ENCODE results near the gene RAD51B.

RAD51B gene

DNA sequence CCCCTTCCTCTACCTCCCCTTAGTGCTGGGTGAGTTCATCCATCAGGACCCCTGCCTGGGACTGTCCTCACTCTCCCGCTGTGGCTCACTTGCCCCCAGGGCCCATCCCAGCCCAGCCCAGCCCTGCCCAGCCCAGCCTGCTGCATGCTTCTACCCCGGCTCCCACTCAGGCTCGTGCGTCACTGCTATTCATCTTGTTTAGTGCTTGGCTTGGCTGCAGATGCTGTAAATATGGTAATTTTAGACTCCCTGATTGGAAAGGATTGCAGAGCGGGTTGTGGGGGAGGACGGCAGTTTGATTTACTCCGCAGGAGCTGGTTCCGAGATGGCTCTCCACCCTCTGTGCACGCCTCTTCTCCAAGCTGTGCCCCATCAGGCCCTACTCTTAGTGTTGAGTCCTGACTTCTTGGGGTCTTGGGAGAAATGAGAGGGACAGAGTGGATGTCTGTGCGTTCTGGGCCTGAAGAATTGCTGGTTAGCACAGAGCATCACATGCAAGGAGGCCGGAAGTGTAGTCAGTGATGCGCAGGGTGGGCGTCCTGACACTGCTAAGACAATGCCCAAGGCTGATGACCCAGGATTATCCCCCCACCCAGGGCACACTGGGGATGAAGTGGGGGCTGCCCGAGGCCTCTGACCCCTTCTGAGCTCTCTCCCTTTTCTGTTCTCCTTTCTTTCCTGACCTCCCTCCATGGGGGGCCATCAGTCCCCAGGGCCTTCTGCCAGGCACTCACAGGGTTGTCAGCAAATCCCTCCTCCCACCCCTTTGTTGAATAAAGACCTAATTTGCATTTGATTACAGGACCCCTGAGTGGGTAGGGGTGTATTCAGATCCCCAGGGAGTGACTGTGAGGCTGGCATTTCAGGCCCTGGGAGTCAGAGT lies 728.9 kb downstream of the RAD51B start:
- no peak for DNase-seq (ENCODE audit: low read depth)
- TF ChIP-seq, protein P1, sequence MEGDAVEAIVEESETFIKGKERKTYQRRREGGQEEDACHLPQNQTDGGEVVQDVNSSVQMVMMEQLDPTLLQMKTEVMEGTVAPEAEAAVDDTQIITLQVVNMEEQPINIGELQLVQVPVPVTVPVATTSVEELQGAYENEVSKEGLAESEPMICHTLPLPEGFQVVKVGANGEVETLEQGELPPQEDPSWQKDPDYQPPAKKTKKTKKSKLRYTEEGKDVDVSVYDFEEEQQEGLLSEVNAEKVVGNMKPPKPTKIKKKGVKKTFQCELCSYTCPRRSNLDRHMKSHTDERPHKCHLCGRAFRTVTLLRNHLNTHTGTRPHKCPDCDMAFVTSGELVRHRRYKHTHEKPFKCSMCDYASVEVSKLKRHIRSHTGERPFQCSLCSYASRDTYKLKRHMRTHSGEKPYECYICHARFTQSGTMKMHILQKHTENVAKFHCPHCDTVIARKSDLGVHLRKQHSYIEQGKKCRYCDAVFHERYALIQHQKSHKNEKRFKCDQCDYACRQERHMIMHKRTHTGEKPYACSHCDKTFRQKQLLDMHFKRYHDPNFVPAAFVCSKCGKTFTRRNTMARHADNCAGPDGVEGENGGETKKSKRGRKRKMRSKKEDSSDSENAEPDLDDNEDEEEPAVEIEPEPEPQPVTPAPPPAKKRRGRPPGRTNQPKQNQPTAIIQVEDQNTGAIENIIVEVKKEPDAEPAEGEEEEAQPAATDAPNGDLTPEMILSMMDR (conservative IDR thresholded peaks at IDR 0.05; ENCODE audit: low read depth, low read length) = no peak
- H3K4me3 ChIP-seq (ENCODE audit: low read length) = no peak overlapping the region

DNA sequence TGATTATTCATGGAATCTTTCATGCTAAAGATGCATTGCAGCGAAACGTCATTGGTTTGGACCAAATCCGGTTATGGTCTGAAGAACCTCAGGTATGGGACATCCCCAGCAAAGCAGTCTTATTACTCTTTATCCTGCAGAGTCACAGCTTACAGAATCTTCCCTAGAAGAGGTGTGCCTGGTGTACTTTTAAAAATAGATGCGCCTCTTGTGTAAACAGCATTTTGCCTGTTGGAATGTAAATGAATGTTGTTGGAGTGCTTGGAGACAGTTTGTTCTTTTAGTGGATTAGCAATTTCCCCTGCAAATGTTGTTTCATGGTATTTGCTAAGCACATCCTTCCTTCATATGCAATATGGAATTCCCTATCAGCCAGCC lies 730.7 kb downstream of the RAD51B start:
- TF ChIP-seq, protein P1 (conservative IDR thresholded peaks at IDR 0.05; ENCODE audit: low read depth, low read length) = no peak
- H3K4me3 ChIP-seq (ENCODE audit: low read length) = no peak overlapping the region
- DNase-seq (ENCODE audit: low read depth) = no peak

DNA sequence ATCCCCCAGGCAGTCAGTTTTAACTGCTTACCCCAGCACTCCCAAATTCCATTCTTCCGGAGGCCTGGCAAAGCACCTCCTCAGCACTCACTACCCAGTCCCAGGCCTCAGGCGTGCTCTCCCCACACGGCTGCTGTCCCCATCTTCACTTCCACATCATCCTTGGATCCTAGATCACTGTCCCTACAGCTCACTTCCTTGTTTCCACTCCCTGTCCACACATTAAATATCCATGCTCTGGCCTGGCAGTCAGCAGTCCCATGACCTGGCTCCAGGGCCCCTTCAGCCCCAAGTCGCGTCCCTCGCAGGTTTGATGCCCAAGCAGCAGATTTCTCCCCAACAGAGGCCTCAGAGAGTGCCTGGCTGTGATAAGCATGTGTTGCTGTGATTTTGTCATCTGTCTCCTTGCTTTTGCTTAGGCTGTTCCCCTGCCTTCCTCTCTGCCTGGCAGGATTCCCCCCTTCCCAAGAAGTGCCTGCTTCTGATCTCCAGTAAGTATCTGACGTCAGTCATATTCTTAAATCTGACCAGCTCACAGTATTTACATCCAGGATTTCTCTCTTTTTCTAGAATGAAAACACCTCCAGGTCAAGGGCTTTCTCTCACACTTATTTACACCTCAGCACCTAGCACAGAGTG lies 731.6 kb downstream of the RAD51B start:
- DNase-seq (ENCODE audit: low read depth) = no peak
- H3K4me3 ChIP-seq (ENCODE audit: low read length) = no peak overlapping the region
- TF ChIP-seq, protein P1 (conservative IDR thresholded peaks at IDR 0.05; ENCODE audit: low read depth, low read length) = no peak

DNA sequence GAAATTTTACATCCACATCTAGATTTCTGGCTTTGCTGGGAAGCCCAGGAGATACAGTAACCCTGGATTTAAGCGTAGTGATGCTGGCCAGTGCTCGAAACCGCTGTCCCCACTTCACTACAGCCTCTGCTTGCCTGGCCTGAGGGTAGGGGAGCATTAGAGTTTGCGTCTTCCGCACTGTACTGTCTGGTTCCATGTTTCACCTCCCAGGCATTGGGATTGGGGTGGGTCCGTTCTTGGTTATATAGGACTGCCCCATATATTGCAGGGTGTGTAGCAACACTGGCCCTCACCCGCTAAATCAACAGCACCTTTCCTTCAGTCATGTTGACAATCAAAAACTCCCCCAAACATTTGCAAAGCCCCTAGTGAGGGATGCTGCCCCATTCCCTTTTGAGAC lies 732.5 kb downstream of the RAD51B start:
- TF ChIP-seq, protein P1 (conservative IDR thresholded peaks at IDR 0.05; ENCODE audit: low read depth, low read length) = no peak
- DNase-seq (ENCODE audit: low read depth) = no peak
- no peak overlapping the region for H3K4me3 ChIP-seq (ENCODE audit: low read length)

DNA sequence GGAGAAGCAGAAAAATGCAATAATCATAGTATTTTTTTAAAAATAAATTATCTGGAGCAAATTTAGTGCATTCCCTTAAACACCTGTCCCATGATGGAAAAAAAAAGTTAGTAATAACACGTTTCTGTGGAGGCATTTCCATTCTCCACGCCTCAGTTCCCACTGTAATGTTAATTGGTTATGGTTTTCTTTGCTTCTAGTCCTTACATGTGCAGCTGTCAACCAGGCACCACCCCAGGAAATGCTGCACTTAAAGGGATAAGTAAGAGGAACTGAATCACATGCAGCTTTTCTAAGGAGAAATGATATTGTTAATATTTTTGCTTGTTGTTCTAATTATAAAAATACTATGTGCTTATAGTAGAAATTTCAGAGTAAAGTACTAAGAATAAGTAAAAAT lies 733.0 kb downstream of the RAD51B start:
- TF ChIP-seq, protein P1 (conservative IDR thresholded peaks at IDR 0.05; ENCODE audit: low read depth, low read length) = no peak
- no peak overlapping the region for H3K4me3 ChIP-seq (ENCODE audit: low read length)
- no peak for DNase-seq (ENCODE audit: low read depth)

DNA sequence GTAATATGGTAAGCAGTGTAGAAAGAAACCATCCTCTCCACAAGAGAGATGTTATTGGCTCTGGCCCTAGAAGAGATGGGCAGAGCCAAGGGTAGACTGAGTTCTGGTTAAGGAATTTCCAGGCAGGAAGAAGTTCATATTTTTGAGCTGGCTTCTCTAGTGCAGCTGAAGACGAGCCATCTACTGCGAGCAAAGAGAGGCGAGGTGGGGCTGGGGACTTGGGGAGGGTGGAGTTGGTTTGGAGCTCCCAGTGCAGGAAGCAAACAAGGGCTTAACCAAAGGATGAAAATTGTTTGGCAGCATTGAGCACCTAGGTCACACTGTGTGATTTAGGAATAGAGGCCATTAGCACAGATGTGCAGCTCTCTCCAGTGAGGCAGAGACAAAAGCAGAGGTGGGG lies 733.7 kb downstream of the RAD51B start:
- TF ChIP-seq, protein P1 (conservative IDR thresholded peaks at IDR 0.05; ENCODE audit: low read depth, low read length) = no peak
- H3K4me3 ChIP-seq (ENCODE audit: low read length) = no peak overlapping the region

DNA sequence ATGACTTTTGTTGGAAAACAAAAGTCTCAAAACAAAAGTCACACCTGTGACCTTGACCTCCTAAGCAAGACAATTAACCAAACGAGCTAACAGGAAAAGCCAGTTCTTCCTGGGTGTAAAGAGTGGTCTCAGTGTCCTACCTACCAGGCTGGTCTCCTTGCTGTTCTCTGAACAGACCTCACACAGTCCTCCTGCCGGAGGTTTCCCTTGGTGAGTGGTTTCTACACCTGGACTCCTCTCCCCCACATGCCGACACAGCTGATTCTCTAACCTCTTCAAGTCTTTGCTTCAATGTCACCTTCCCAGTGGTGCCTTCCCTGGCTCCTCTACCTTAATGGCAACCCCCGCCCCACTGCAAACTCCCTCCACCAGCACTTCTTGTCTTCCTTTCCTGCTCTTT lies 734.7 kb downstream of the RAD51B start:
- no peak for DNase-seq (ENCODE audit: low read depth)
- TF ChIP-seq, protein P1 (conservative IDR thresholded peaks at IDR 0.05; ENCODE audit: low read depth, low read length) = no peak
- H3K4me3 ChIP-seq (ENCODE audit: low read length) = no peak overlapping the region

More for the DNA sequence above, 733.7 kb downstream of the RAD51B start:
- DNase-seq (ENCODE audit: low read depth) = no peak
